Measurements from ENCODE around the gene GOLIM4.
"Not testable (repeated sequence)": the region's sequence is repeated elsewhere in the genome, so short reads cannot be mapped to it uniquely, and the experiment has no call there.

The GOLIM4 gene

GRCh38 chr3:168021737-168022450 is 73.8 kb downstream of the GOLIM4 start:
- in situ Hi-C loops (cut with MboI; ENCODE audit: low sequenced_read_pairs, unreplicated experiment) = no loop called here

GRCh38 chr3:168011280-168011679 is 84.4 kb downstream of the GOLIM4 start:
- DNase-seq (ENCODE audit: low spot score); in situ Hi-C loops (cut with MboI; ENCODE audit: low sequenced_read_pairs, unreplicated experiment): not testable (repeated sequence)

More at GRCh38 chr3:168021737-168022450, 73.8 kb downstream of the GOLIM4 start:
- no peak for TF ChIP-seq CTCF (IDR thresholded peaks at IDR 0.05; ENCODE audit: borderline replicate concordance, control extremely low read depth, extremely low read depth, insufficient read depth, missing control alignments)
- DNase-seq (ENCODE audit: low spot score) = no peak

GRCh38 chr3:168006584-168006983 is 89.1 kb downstream of the GOLIM4 start:
- no peak for DNase-seq (ENCODE audit: low spot score)
- in situ Hi-C loops (cut with MboI; ENCODE audit: low sequenced_read_pairs, unreplicated experiment) = no loop called here
- TF ChIP-seq CTCF (IDR thresholded peaks at IDR 0.05; ENCODE audit: borderline replicate concordance, control extremely low read depth, extremely low read depth, insufficient read depth, missing control alignments) = no peak

GRCh38 chr3:168003911-168004310 is 91.8 kb downstream of the GOLIM4 start:
- DNase-seq (ENCODE audit: low spot score) = no peak
- TF ChIP-seq CTCF (IDR thresholded peaks at IDR 0.05; ENCODE audit: borderline replicate concordance, control extremely low read depth, extremely low read depth, insufficient read depth, missing control alignments) = no peak
- in situ Hi-C loops (cut with MboI; ENCODE audit: low sequenced_read_pairs, unreplicated experiment) = no loop called here

GRCh38 chr3:168002786-168003368 is 92.8 kb downstream of the GOLIM4 start:
- no peak for DNase-seq (ENCODE audit: low spot score)
- TF ChIP-seq CTCF (IDR thresholded peaks at IDR 0.05; ENCODE audit: borderline replicate concordance, control extremely low read depth, extremely low read depth, insufficient read depth, missing control alignments) = no peak
- in situ Hi-C loops (cut with MboI; ENCODE audit: low sequenced_read_pairs, unreplicated experiment) = no loop called here

GRCh38 chr3:168001244-168001643 is 94.5 kb downstream of the GOLIM4 start:
- no peak for DNase-seq (ENCODE audit: low spot score)
- TF ChIP-seq CTCF (IDR thresholded peaks at IDR 0.05; ENCODE audit: borderline replicate concordance, control extremely low read depth, extremely low read depth, insufficient read depth, missing control alignments) = no peak
- in situ Hi-C loops (cut with MboI; ENCODE audit: low sequenced_read_pairs, unreplicated experiment) = no loop called here

GRCh38 chr3:167998253-167998652 is 97.5 kb downstream of the GOLIM4 start:
- in situ Hi-C loops (cut with MboI; ENCODE audit: low sequenced_read_pairs, unreplicated experiment) = no loop called here

More at GRCh38 chr3:167998253-167998652, 97.5 kb downstream of the GOLIM4 start:
- no peak for DNase-seq (ENCODE audit: low spot score)
- TF ChIP-seq CTCF (IDR thresholded peaks at IDR 0.05; ENCODE audit: borderline replicate concordance, control extremely low read depth, extremely low read depth, insufficient read depth, missing control alignments) = no peak
